IMR-90 (cell line): ENCODE measurements around the gene FTO.

ENCODE experiments used
- BHLHE40 ChIP-seq: fragments of 150-350 bp; IDR thresholded peaks from 2 replicates; pipeline ENCODE4 v1.6.1; 2016; ENCODE audit warnings: mild to moderate bottlenecking, low read depth, low read length
- CEBPB ChIP-seq: IDR thresholded peaks from 2 replicates; pipeline ENCODE4 v1.6.1; 2012; ENCODE audit warnings: low read depth, low read length, improper control_type of control experiment
- CTCF ChIP-seq: conservative IDR thresholded peaks from 2 replicates; pipeline ENCODE4 v1.5.1; 2012; ENCODE audit warnings: mild to moderate bottlenecking, low read depth, low read length, improper control_type of control experiment
- FOS ChIP-seq: fragments of 150-350 bp; IDR thresholded peaks from 2 replicates; pipeline ENCODE4 v1.6.1; 2016; ENCODE audit warnings: low read depth, low read length
- MAFK ChIP-seq: IDR thresholded peaks from 2 replicates; pipeline ENCODE4 v1.6.1; 2012; ENCODE audit warnings: low read depth, low read length, improper control_type of control experiment
- MAZ ChIP-seq: IDR thresholded peaks from 2 replicates; pipeline ENCODE4 v1.6.1; 2012; ENCODE audit warnings: low read depth, mild to moderate bottlenecking, low read length, improper control_type of control experiment, moderate library complexity, borderline replicate concordance
- MXI1 ChIP-seq: IDR thresholded peaks from 2 replicates; pipeline ENCODE4 v1.6.1; 2012; ENCODE audit warnings: low read depth, mild to moderate bottlenecking, low read length, moderate library complexity, borderline replicate concordance
- POLR2A ChIP-seq: IDR thresholded peaks from 2 replicates; pipeline ENCODE4 v1.6.1; 2012; ENCODE audit warnings: mild to moderate bottlenecking, low read depth, low read length
- RFX5 ChIP-seq: IDR thresholded peaks from 2 replicates; pipeline ENCODE4 v1.8.0; 2012; ENCODE audit warnings: low read depth, mild to moderate bottlenecking, low read length, moderate library complexity
- SMC3 ChIP-seq: fragments of 150-350 bp; IDR thresholded peaks from 2 replicates; pipeline ENCODE4 v1.6.1; 2016; ENCODE audit warnings: low read depth, mild to moderate bottlenecking, antibody characterized with exemption, low read length, moderate library complexity
- TF ChIP-seq, protein P1 (sequence below): fragments of 150-350 bp; IDR thresholded peaks from 2 replicates; pipeline ENCODE4 v1.6.1; 2017; ENCODE audit warnings: mild to moderate bottlenecking, antibody characterized with exemption, low read length, low read depth

- no peak for TF ChIP-seq RFX5
- no peak for TF ChIP-seq CTCF
- TF ChIP-seq POLR2A = no peak
- TF ChIP-seq MAFK = no peak
- no peak for TF ChIP-seq BHLHE40
- TF ChIP-seq MXI1 = no peak
- TF ChIP-seq, protein P1, sequence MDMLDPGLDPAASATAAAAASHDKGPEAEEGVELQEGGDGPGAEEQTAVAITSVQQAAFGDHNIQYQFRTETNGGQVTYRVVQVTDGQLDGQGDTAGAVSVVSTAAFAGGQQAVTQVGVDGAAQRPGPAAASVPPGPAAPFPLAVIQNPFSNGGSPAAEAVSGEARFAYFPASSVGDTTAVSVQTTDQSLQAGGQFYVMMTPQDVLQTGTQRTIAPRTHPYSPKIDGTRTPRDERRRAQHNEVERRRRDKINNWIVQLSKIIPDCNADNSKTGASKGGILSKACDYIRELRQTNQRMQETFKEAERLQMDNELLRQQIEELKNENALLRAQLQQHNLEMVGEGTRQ = no peak
- no peak for TF ChIP-seq SMC3
- TF ChIP-seq FOS = no peak
- no peak for TF ChIP-seq CEBPB
- no peak for TF ChIP-seq MAZ
Measured at GRCh38 chr16:54056921-54057320, 353.0 kb downstream of the FTO start.
